Loucy (cell line): ENCODE data around the gene KCNN3.

Experiments
- H2AFZ ChIP-seq: fragments of 200-600 bp; sonication (generic); 2 replicates; pipeline ENCODE4 v1.6.0; 2016; ENCODE audit warnings: antibody characterized with exemption, mild to moderate bottlenecking, low read length, moderate library complexity
- H3F3A ChIP-seq: fragments of 200-600 bp; 2 replicates; pipeline ENCODE4 v1.6.0; 2016; ENCODE audit warnings: antibody characterized with exemption, low read depth, mild to moderate bottlenecking
- H3K27me3 ChIP-seq: fragments of 200-600 bp; sonication (generic); 2 replicates; pipeline ENCODE4 v1.6.1; 2014; ENCODE audit warnings: low read length, mild to moderate bottlenecking; ENCODE audit not compliant: insufficient read depth, poor library complexity, severe bottlenecking
- H3K36me3 ChIP-seq: fragments of 200-600 bp; sonication (generic); 2 replicates; pipeline ENCODE4 v1.6.1; 2016; ENCODE audit warnings: low read length; ENCODE audit not compliant: insufficient read depth
- H3K4me1 ChIP-seq: fragments of 200-600 bp; sonication (generic); 2 replicates; pipeline ENCODE4 v1.5.1; 2014; ENCODE audit warnings: low read length, mild to moderate bottlenecking; ENCODE audit not compliant: insufficient read depth, poor library complexity, severe bottlenecking
- H3K4me2 ChIP-seq: fragments of 200-600 bp; sonication (generic); 2 replicates; pipeline ENCODE4 v1.6.0; 2014; ENCODE audit warnings: antibody characterized with exemption, low read length, low read depth, mild to moderate bottlenecking; ENCODE audit not compliant: poor library complexity, severe bottlenecking
- H3K4me3 ChIP-seq: fragments of 200-600 bp; sonication (generic); 2 replicates; pipeline ENCODE4 v1.5.1; 2014; ENCODE audit warnings: low read length, mild to moderate bottlenecking, mixed read lengths; ENCODE audit not compliant: poor library complexity, severe bottlenecking
- H3K79me2 ChIP-seq: fragments of 200-600 bp; sonication (generic); 2 replicates; pipeline ENCODE4 v1.6.1; 2014; ENCODE audit warnings: low read length; ENCODE audit not compliant: insufficient read depth
- H3K9ac ChIP-seq: fragments of 200-600 bp; sonication (generic); 2 replicates; pipeline ENCODE4 v1.6.0; 2014; ENCODE audit warnings: mild to moderate bottlenecking, low read depth, low read length, moderate library complexity; ENCODE audit not compliant: poor library complexity, severe bottlenecking
- H3K9me2 ChIP-seq: fragments of 200-600 bp; sonication (generic); replicated peaks from 2 replicates; pipeline ENCODE4 v1.6.1; 2016; ENCODE audit warnings: low read depth, low read length, mixed read lengths
- H3K9me3 ChIP-seq: fragments of 200-600 bp; sonication (generic); 2 replicates; pipeline ENCODE4 v1.6.1; 2014; ENCODE audit warnings: mild to moderate bottlenecking, antibody characterized with exemption, low read length, low read depth; ENCODE audit not compliant: insufficient read depth
- H4K20me1 ChIP-seq: fragments of 200-600 bp; sonication (generic); 2 replicates; pipeline ENCODE4 v1.6.0; 2014; ENCODE audit warnings: antibody characterized with exemption, low read length, mild to moderate bottlenecking; ENCODE audit not compliant: insufficient read depth, poor library complexity, severe bottlenecking
- CTCF ChIP-seq: fragments of 200-600 bp; sonication (generic); conservative IDR thresholded peaks from 2 replicates; pipeline ENCODE4 v1.5.1; 2014; ENCODE audit warnings: mild to moderate bottlenecking, antibody characterized with exemption, low read length
- EZH2phosphoT487 ChIP-seq: fragments of 200-600 bp; IDR thresholded peaks from 2 replicates; pipeline ENCODE4 v1.6.1; 2018; ENCODE audit warnings: antibody characterized with exemption, mild to moderate bottlenecking, moderate library complexity, borderline replicate concordance

KCNN3 gene

GRCh38 chr1:154788886-154789285, 81.2 kb downstream of the KCNN3 start:
- Histone ChIP-seq H3F3A (0 out of 2 replicates have a peak, but pooled peaks cover 3% of the 10 kb centered on the region), H3K4me3 (no peak overlapping the region), H3K4me2 (no peak overlapping the region), H3K9me3 (no peaks in the 10 kb centered on the region), H3K9ac (no peak overlapping the region), H2AFZ (no peak overlapping the region), H3K4me1 (peaks cover 51% of the 10 kb centered on the region), H3K27me3 (no peaks in the 10 kb centered on the region), H3K9me2 (no peaks in the 10 kb centered on the region), H3K79me2 (no peaks in the 10 kb centered on the region), H4K20me1 (no peaks in the 10 kb centered on the region), H3K36me3 (no peaks in the 10 kb centered on the region)
- TF ChIP-seq CTCF (no peak), EZH2phosphoT487 (no peak)

- Histone ChIP-seq H3K4me2 (no peak overlapping the region), H3F3A (0 out of 2 replicates have a peak, but pooled peaks cover 3% of the 10 kb centered on the region), H3K79me2 (no peaks in the 10 kb centered on the region), H3K27me3 (no peaks in the 10 kb centered on the region), H3K4me1 (peaks cover 54% of the 10 kb centered on the region), H3K9me3 (no peaks in the 10 kb centered on the region), H3K9me2 (no peaks in the 10 kb centered on the region), H3K4me3 (no peak overlapping the region), H3K36me3 (no peaks in the 10 kb centered on the region), H3K9ac (no peak overlapping the region), H2AFZ (no peak overlapping the region), H4K20me1 (no peaks in the 10 kb centered on the region)
- TF ChIP-seq EZH2phosphoT487 = no peak
- no peak for TF ChIP-seq CTCF
Measured at GRCh38 chr1:154788110-154788870, 81.8 kb downstream of the KCNN3 start.

GRCh38 chr1:154786804-154787570, 83.1 kb downstream of the KCNN3 start:
- no peak for TF ChIP-seq EZH2phosphoT487
- TF ChIP-seq CTCF = no peak
- Histone ChIP-seq H3F3A (0 out of 2 replicates have a peak, but pooled peaks cover 3% of the 10 kb centered on the region), H2AFZ (no peak overlapping the region), H4K20me1 (no peaks in the 10 kb centered on the region), H3K4me2 (no peak overlapping the region), H3K9me3 (no peaks in the 10 kb centered on the region), H3K79me2 (no peaks in the 10 kb centered on the region), H3K27me3 (no peaks in the 10 kb centered on the region), H3K36me3 (no peaks in the 10 kb centered on the region), H3K4me3 (no peak overlapping the region), H3K4me1 (peaks cover 43% of the 10 kb centered on the region), H3K9me2 (no peaks in the 10 kb centered on the region), H3K9ac (no peak overlapping the region)
